GM12878 (cell line): ENCODE measurements around the gene FAM210A. TPM values are rescaled to one million over a fixed set of nuclear protein-coding genes. Genes with fewer than 3 reads are reported as not detected.

Experiments used
- EED ChIP-seq: sonication (generic); IDR thresholded peaks from 2 replicates; pipeline ENCODE4 v1.6.1; 2016; ENCODE audit warnings: antibody characterized with exemption, low read depth
- HCFC1 ChIP-seq: fragments of 150-350 bp; IDR thresholded peaks from 2 replicates; pipeline ENCODE4 v1.6.1; 2014; ENCODE audit warnings: low read length
- IKZF2 ChIP-seq, 2 experiments: fragments of 450-650 bp; IDR thresholded peaks; 2 replicates each; pipeline ENCODE4 v1.6.1; 2017; ENCODE audit warnings: mild to moderate bottlenecking in 2 of 2, moderate library complexity in 2 of 2
- KAT2A ChIP-seq: conservative IDR thresholded peaks from 2 replicates; pipeline ENCODE4 v1.6.1; 2011; ENCODE audit warnings: low read depth, low read length; ENCODE audit not compliant: control insufficient read depth
- KDM1A ChIP-seq: fragments of 200-600 bp; sonication (generic); IDR thresholded peaks from 2 replicates; pipeline ENCODE4 v1.6.1; 2016; ENCODE audit warnings: borderline replicate concordance
- MYB ChIP-seq: fragments of 150-350 bp; IDR thresholded peaks from 2 replicates; pipeline ENCODE4 v1.6.1; 2014; ENCODE audit warnings: mild to moderate bottlenecking, low read depth, low read length, borderline replicate concordance
- NFIC ChIP-seq: IDR thresholded peaks from 2 replicates; pipeline ENCODE4 v1.6.1; 2012; ENCODE audit warnings: low read depth, mild to moderate bottlenecking, inconsistent platforms, low read length, moderate library complexity
- NFXL1 ChIP-seq: fragments of 450-650 bp; IDR thresholded peaks from 2 replicates; pipeline ENCODE4 v1.6.1; 2017; ENCODE audit warnings: antibody characterized with exemption, mild to moderate bottlenecking, borderline replicate concordance
- NR2C1 ChIP-seq: fragments of 450-650 bp; IDR thresholded peaks from 2 replicates; pipeline ENCODE4 v1.6.1; 2017; ENCODE audit warnings: antibody characterized with exemption, mild to moderate bottlenecking, moderate library complexity
- PAX5 ChIP-seq: IDR thresholded peaks from 2 replicates; pipeline ENCODE4 v1.6.1; 2011; ENCODE audit warnings: low read depth, low read length, borderline replicate concordance
- POLR2A ChIP-seq: IDR thresholded peaks from 2 replicates; pipeline ENCODE4 v1.6.1; 2011; ENCODE audit warnings: low read depth, mild to moderate bottlenecking, low read length
- RCOR1 ChIP-seq: conservative IDR thresholded peaks from 2 replicates; pipeline ENCODE4 v1.6.1; 2012; ENCODE audit warnings: low read depth, low read length, improper control_type of control experiment
- SREBF2 ChIP-seq: IDR thresholded peaks from 2 replicates; pipeline ENCODE4 v1.6.1; 2012; ENCODE audit warnings: mild to moderate bottlenecking, low read length
- STAT1 ChIP-seq: fragments of 450-650 bp; conservative IDR thresholded peaks from 2 replicates; pipeline ENCODE4 v1.6.1; 2014; ENCODE audit warnings: antibody characterized with exemption, mild to moderate bottlenecking
- YBX1 ChIP-seq: fragments of 450-650 bp; IDR thresholded peaks from 2 replicates; pipeline ENCODE4 v1.6.1; 2016; ENCODE audit warnings: antibody characterized with exemption
- ZBED1 ChIP-seq: IDR thresholded peaks from 2 replicates; pipeline ENCODE4 v1.6.1; 2016; ENCODE audit warnings: borderline replicate concordance
- ZNF207 ChIP-seq: fragments of 450-650 bp; IDR thresholded peaks from 2 replicates; pipeline ENCODE4 v1.6.1; 2014; ENCODE audit warnings: antibody characterized with exemption, mild to moderate bottlenecking, borderline replicate concordance
- ZNF622 ChIP-seq: fragments of 450-650 bp; IDR thresholded peaks from 2 replicates; pipeline ENCODE4 v1.6.1; 2017; ENCODE audit warnings: mild to moderate bottlenecking, inconsistent platforms
- polyA plus RNA-seq, 11 experiments: library from polyadenylated mRNA; depleted of rRNA in 4 of 11; unstranded in 6 of 11; stranded (reverse) in 5 of 11; fragments of >200 nt; fragmentation: Nextera tagmentation in 4 of 11; fragmentation: Illumina TruSeq in 1 of 11; extraction: Ambion mirVana in 4 of 11; extraction: Trizol in 1 of 11; gene quantifications; 1 replicate in 1 of 11; 2 replicates in 10 of 11; pipeline versions ENCODE4 v1.2.1 to v1.2.3, GENCODE V29; 2011 to 2016; ENCODE audit warnings: inconsistent platforms in 2 of 11, missing spikeins in 2 of 11, low read depth in 1 of 11
- total RNA-seq, 4 experiments: library from RNA; depleted of rRNA in 3 of 4; stranded (reverse); fragments of >200 nt in 3 of 4; fragmentation: Illumina TruSeq in 1 of 4; extraction: Trizol in 1 of 4; gene quantifications; 2 replicates each; pipeline versions ENCODE4 v1.2.1 to v1.2.3, GENCODE V29; 2013 to 2021
- TF ChIP-seq, protein P1 (sequence below): IDR thresholded peaks from 2 replicates; pipeline ENCODE4 v1.6.1; 2011; ENCODE audit warnings: low read depth, mild to moderate bottlenecking, low read length, moderate library complexity, borderline replicate concordance; ENCODE audit errors: extremely low read depth
- TF ChIP-seq, protein P2 (sequence below): fragments of 450-650 bp; IDR thresholded peaks from 2 replicates; pipeline ENCODE4 v1.6.1; 2017; ENCODE audit warnings: mild to moderate bottlenecking, low read depth, inconsistent platforms; ENCODE audit not compliant: poor library complexity, severe bottlenecking
- TF ChIP-seq, protein P3 (sequence below): fragments of 450-650 bp; IDR thresholded peaks from 2 replicates; pipeline ENCODE4 v1.6.1; 2014; ENCODE audit warnings: mild to moderate bottlenecking
- TF ChIP-seq, protein P4 (sequence below): fragments of 450-650 bp; IDR thresholded peaks from 2 replicates; pipeline ENCODE4 v1.6.1; 2017; ENCODE audit warnings: low read depth, mild to moderate bottlenecking, moderate library complexity
- TF ChIP-seq, protein P5 (sequence below): fragments of 450-650 bp; formaldehyde crosslinking; IDR thresholded peaks from 2 replicates; pipeline ENCODE4 v1.4.0; 2020; ENCODE audit warnings: mild to moderate bottlenecking, moderate library complexity

The FAM210A gene
- total and polyA plus RNA-seq, 10 of the 15 experiments (the other 5 are each of a cell fraction or from before 2014, with no cell fraction given) = 10.3 to 56.3 (median 17.7) TPM

DNA sequence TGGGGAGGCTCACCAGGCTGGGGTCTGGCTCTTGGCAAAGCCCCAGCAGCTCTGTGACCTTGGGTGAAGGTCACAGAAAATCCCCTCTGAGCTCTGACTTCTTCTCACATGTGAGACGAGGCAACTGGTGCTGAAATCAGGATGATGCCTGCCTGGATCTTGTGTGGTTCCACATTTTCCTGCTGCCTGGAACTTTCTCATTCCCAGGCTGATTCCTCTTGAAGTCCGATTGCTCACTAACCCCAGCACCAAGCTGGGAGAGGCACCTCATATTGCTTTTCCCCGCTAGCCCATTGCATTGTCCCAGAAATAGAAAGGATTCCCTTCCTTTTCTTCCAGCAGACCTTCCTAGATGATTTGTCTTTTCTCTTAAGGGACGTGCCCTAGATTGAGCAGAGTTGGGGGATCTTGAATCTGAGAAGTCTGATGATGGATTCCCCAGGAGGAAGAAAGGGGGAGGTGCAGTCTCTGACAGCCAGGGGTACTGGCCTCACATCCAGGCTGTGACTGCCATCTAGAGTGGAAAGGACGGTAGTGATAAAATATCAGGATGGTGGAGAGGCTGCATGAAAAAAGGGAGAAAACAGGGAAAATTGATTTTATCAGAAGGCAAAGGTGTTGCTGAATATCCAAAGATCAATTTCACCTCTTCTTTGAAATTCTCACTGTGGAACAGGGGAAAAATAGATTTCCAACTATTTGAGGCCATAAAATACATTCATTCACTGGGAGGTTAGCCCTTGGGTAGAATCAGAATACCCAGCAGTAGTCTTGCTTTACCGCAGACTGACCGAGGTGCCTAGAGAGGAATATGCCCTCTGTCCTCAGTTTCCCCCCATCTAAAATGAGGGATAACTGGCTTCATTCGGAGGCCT lies 96.3 kb downstream of the FAM210A start (continued):
- TF ChIP-seq NFXL1 (no peak), YBX1 (no peak), ZBED1 (no peak), ZNF622 (no peak), EED (no peak), ZNF207 (no peak), KAT2A (no peak), KDM1A (no peak), SREBF2 (no peak), PAX5 (no peak), POLR2A (no peak), NFIC (no peak), MYB (no peak), STAT1 (no peak), HCFC1 (no peak), RCOR1 (no peak), IKZF2 (IDR thresholded peaks at IDR 0.05) (peak; percentile 52 to 58; a peak in 2 of 4 replicates), NR2C1 (no peak)
- TF ChIP-seq, protein P1, sequence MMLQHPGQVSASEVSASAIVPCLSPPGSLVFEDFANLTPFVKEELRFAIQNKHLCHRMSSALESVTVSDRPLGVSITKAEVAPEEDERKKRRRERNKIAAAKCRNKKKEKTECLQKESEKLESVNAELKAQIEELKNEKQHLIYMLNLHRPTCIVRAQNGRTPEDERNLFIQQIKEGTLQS = no peak
- TF ChIP-seq, protein P2, sequence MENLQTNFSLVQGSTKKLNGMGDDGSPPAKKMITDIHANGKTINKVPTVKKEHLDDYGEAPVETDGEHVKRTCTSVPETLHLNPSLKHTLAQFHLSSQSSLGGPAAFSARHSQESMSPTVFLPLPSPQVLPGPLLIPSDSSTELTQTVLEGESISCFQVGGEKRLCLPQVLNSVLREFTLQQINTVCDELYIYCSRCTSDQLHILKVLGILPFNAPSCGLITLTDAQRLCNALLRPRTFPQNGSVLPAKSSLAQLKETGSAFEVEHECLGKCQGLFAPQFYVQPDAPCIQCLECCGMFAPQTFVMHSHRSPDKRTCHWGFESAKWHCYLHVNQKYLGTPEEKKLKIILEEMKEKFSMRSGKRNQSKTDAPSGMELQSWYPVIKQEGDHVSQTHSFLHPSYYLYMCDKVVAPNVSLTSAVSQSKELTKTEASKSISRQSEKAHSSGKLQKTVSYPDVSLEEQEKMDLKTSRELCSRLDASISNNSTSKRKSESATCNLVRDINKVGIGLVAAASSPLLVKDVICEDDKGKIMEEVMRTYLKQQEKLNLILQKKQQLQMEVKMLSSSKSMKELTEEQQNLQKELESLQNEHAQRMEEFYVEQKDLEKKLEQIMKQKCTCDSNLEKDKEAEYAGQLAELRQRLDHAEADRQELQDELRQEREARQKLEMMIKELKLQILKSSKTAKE = peak; percentile 36
- TF ChIP-seq, protein P3, sequence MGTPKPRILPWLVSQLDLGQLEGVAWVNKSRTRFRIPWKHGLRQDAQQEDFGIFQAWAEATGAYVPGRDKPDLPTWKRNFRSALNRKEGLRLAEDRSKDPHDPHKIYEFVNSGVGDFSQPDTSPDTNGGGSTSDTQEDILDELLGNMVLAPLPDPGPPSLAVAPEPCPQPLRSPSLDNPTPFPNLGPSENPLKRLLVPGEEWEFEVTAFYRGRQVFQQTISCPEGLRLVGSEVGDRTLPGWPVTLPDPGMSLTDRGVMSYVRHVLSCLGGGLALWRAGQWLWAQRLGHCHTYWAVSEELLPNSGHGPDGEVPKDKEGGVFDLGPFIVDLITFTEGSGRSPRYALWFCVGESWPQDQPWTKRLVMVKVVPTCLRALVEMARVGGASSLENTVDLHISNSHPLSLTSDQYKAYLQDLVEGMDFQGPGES = no peak
- TF ChIP-seq, protein P4, sequence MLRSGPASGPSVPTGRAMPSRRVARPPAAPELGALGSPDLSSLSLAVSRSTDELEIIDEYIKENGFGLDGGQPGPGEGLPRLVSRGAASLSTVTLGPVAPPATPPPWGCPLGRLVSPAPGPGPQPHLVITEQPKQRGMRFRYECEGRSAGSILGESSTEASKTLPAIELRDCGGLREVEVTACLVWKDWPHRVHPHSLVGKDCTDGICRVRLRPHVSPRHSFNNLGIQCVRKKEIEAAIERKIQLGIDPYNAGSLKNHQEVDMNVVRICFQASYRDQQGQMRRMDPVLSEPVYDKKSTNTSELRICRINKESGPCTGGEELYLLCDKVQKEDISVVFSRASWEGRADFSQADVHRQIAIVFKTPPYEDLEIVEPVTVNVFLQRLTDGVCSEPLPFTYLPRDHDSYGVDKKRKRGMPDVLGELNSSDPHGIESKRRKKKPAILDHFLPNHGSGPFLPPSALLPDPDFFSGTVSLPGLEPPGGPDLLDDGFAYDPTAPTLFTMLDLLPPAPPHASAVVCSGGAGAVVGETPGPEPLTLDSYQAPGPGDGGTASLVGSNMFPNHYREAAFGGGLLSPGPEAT = no peak; the same call in 1 of the 2 replicates
- TF ChIP-seq, protein P5, sequence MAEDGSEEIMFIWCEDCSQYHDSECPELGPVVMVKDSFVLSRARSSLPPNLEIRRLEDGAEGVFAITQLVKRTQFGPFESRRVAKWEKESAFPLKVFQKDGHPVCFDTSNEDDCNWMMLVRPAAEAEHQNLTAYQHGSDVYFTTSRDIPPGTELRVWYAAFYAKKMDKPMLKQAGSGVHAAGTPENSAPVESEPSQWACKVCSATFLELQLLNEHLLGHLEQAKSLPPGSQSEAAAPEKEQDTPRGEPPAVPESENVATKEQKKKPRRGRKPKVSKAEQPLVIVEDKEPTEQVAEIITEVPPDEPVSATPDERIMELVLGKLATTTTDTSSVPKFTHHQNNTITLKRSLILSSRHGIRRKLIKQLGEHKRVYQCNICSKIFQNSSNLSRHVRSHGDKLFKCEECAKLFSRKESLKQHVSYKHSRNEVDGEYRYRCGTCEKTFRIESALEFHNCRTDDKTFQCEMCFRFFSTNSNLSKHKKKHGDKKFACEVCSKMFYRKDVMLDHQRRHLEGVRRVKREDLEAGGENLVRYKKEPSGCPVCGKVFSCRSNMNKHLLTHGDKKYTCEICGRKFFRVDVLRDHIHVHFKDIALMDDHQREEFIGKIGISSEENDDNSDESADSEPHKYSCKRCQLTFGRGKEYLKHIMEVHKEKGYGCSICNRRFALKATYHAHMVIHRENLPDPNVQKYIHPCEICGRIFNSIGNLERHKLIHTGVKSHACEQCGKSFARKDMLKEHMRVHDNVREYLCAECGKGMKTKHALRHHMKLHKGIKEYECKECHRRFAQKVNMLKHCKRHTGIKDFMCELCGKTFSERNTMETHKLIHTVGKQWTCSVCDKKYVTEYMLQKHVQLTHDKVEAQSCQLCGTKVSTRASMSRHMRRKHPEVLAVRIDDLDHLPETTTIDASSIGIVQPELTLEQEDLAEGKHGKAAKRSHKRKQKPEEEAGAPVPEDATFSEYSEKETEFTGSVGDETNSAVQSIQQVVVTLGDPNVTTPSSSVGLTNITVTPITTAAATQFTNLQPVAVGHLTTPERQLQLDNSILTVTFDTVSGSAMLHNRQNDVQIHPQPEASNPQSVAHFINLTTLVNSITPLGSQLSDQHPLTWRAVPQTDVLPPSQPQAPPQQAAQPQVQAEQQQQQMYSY = no peak
